GM12878 (cell line): ENCODE measurements around the gene CKB. TPM values are rescaled to one million over a fixed set of nuclear protein-coding genes. Genes with fewer than 3 reads are reported as not detected.

Experiments
- ATAC-seq: fragments of 200-7000 bp; cut with Tn5 transposase; 3 replicates; pipeline ENCODE4 v1.9.1; 2020; ENCODE audit warnings: mild to moderate bottlenecking, moderate library complexity
- BruUV-seq: library from RNA; stranded (reverse); fragments of 400-500 nt; replicated peaks from 2 replicates; lab custom pipeline; 2021; lab: Mats Ljungman, UMichigan
- CTCF ChIA-PET: fragments of 300-600 bp; sonication (Branson Sonifier 250); formaldehyde crosslinking; extraction: SDS; loops from one replicate; lab custom pipeline; 2021; ENCODE audit warnings: inconsistent platforms; lab: Yijun Ruan, JAX
- POLR2A ChIA-PET: fragments of 350-600 bp; formaldehyde crosslinking; extraction: SDS; loops from one replicate; lab custom pipeline; 2021; ENCODE audit warnings: inconsistent platforms; lab: Charles Lee
- RAD21 ChIA-PET: fragments of 300-600 bp; sonication (Branson Sonifier 250); formaldehyde crosslinking; loops from one replicate; lab custom pipeline; 2023; ENCODE audit warnings: antibody characterized with exemption; ENCODE audit not compliant: unreplicated experiment; lab: Charles Lee
- SMC1A ChIA-PET: fragments of 300-600 bp; sonication (Branson Sonifier 250); formaldehyde crosslinking; loops from one replicate; lab custom pipeline; 2023; ENCODE audit not compliant: unreplicated experiment, uncharacterized antibody; lab: Charles Lee
- DNase-seq: peaks from one replicate; pipeline ENCODE4 v3.0.0-alpha.2; 2011; ENCODE audit warnings: low read depth, low spot score
- FAIRE-seq: peaks from 3 replicates; lab custom pipeline; 2011; peaks lifted over from hg19 to GRCh38; lab: Jason Lieb, UNC
- H2AFZ ChIP-seq: 2 replicates; pipeline ENCODE4 v1.6.0; 2011; ENCODE audit warnings: low read depth, low read length, control low read depth; ENCODE audit not compliant: control insufficient read depth
- H3K27ac ChIP-seq: 2 replicates; pipeline ENCODE4 v1.5.1; 2011; ENCODE audit warnings: control low read depth; ENCODE audit not compliant: control insufficient read depth, insufficient read depth
- H3K27me3 ChIP-seq, 2 experiments: replicated peaks in 1 of 2; 2 replicates each; pipeline versions ENCODE4 v1.6.0 to v1.6.1; 2011; ENCODE audit warnings: low read length in 1 of 2; ENCODE audit not compliant: control insufficient read depth in 2 of 2, insufficient read depth in 2 of 2
- H3K36me3 ChIP-seq, 2 experiments: 2 replicates each; pipeline ENCODE4 v1.5.1; 2011; ENCODE audit warnings: low read length in 1 of 2; ENCODE audit not compliant: control insufficient read depth in 2 of 2, insufficient read depth in 2 of 2
- H3K4me1 ChIP-seq: 2 replicates; pipeline ENCODE4 v1.6.1; 2011; ENCODE audit warnings: mild to moderate bottlenecking, low read length, moderate library complexity, mixed read lengths; ENCODE audit not compliant: control insufficient read depth, insufficient read depth
- H3K4me2 ChIP-seq: 2 replicates; pipeline ENCODE4 v1.6.0; 2011; ENCODE audit warnings: control low read depth; ENCODE audit not compliant: control insufficient read depth, insufficient read depth
- H3K4me3 ChIP-seq: fragments of 200-600 bp; sonication (generic); 2 replicates; pipeline ENCODE4 v1.5.1; 2016
- H3K79me2 ChIP-seq: 2 replicates; pipeline ENCODE4 v1.6.0; 2011; ENCODE audit warnings: low read length; ENCODE audit not compliant: control insufficient read depth, insufficient read depth
- H3K9ac ChIP-seq: 2 replicates; pipeline ENCODE4 v1.8.0; 2011; ENCODE audit warnings: low read length, control low read depth, mixed read lengths; ENCODE audit not compliant: control insufficient read depth, insufficient read depth
- H3K9me3 ChIP-seq: replicated peaks from 3 replicates; pipeline ENCODE4 v1.5.1; 2011; ENCODE audit warnings: mild to moderate bottlenecking, low read length; ENCODE audit not compliant: control insufficient read depth, insufficient read depth
- H4K20me1 ChIP-seq: 2 replicates; pipeline ENCODE4 v1.6.0; 2011; ENCODE audit not compliant: control insufficient read depth, insufficient read depth
- HDAC2 ChIP-seq: fragments of 200-600 bp; sonication (generic); IDR thresholded peaks from 2 replicates; pipeline ENCODE4 v1.6.1; 2017
- SUZ12 ChIP-seq: fragments of 200-600 bp; sonication (generic); IDR thresholded peaks from one replicate; pipeline ENCODE4 v1.6.1; 2018; ENCODE audit warnings: antibody characterized with exemption, mild to moderate bottlenecking; ENCODE audit not compliant: unreplicated experiment
- TBL1XR1 ChIP-seq: IDR thresholded peaks from 2 replicates; pipeline ENCODE4 v1.6.1; 2012; ENCODE audit warnings: low read depth, low read length, improper control_type of control experiment
- TCF3 ChIP-seq: IDR thresholded peaks from 2 replicates; pipeline ENCODE4 v1.6.1; 2012; ENCODE audit warnings: low read depth, mild to moderate bottlenecking, low read length, borderline replicate concordance; ENCODE audit not compliant: insufficient read depth
- WGBS: methylation state at CpG from one replicate; pipeline ENCODE4 v1.1.6; 2016; ENCODE audit warnings: low lambda C conversion rate; ENCODE audit not compliant: insufficient replicate concordance, insufficient coverage; ENCODE audit errors: missing lambda C conversion rate; 5-methylcytosine and 5-hydroxymethylcytosine counted together
- in situ Hi-C: fragments of 300-500 bp; cut with MboI; formaldehyde crosslinking; loops from 9 replicates; pipeline ENCODE4 v1.14.3; 2018; ENCODE audit warnings: mixed read lengths
- intact Hi-C: fragments of 100-400 bp; cut with micrococcal nuclease; formaldehyde crosslinking; loops from one replicate; pipeline ENCODE4 v1.14.2; 2022; ENCODE audit not compliant: unreplicated experiment
- polyA plus RNA-seq, 11 experiments: library from polyadenylated mRNA; depleted of rRNA in 4 of 11; unstranded in 6 of 11; stranded (reverse) in 5 of 11; fragments of >200 nt; fragmentation: Nextera tagmentation in 4 of 11; fragmentation: Illumina TruSeq in 1 of 11; extraction: Ambion mirVana in 4 of 11; extraction: Trizol in 1 of 11; gene quantifications; 1 replicate in 1 of 11; 2 replicates in 10 of 11; pipeline versions ENCODE4 v1.2.1 to v1.2.3, GENCODE V29; 2011 to 2016; ENCODE audit warnings: inconsistent platforms in 2 of 11, missing spikeins in 2 of 11, low read depth in 1 of 11
- total RNA-seq, 4 experiments: library from RNA; depleted of rRNA in 3 of 4; stranded (reverse); fragments of >200 nt in 3 of 4; fragmentation: Illumina TruSeq in 1 of 4; extraction: Trizol in 1 of 4; gene quantifications; 2 replicates each; pipeline versions ENCODE4 v1.2.1 to v1.2.3, GENCODE V29; 2013 to 2021
- TF ChIP-seq, protein P1 (sequence below): fragments of 450-650 bp; formaldehyde crosslinking; IDR thresholded peaks from 2 replicates; pipeline ENCODE4 v1.4.0; 2020; ENCODE audit warnings: mild to moderate bottlenecking, moderate library complexity

CKB gene
- total and polyA plus RNA-seq, 10 of the 15 experiments (the other 5 are each of a cell fraction or from before 2014, with no cell fraction given): 0.40 to 6.1 (median 2.3) TPM

DNA sequence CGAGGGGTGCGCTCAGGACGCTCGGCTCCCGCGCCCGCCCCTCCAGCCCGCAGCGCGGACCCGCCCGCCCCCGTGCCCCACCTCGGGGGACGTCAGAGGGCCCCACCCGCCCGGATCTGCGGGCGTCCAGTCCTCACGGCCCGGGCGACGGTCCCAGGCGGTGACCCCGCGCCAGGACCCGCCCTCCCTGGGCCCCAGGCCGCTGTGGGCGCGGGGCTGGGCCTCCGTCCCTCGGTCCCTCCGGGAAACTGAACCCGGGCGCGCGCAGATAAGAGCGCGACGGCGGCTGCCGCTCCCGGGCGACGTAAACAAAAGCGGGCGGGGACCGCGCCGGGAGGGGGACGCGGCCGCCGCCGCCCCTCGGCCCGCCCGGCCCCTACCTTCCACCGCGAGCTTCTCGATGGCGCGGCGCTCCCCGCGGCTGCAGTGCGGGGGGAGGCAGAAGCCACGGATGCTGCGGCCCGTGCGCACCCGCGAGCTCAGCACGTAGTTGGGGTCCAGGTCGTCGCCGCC, 1.1 kb downstream of the CKB start:
- Histone ChIP-seq H3K4me3 (peak overlapping the region; percentile 66), H3K4me1 (peaks cover 26% of the 10 kb centered on the region), H3K79me2 (no peaks in the 10 kb centered on the region), H3K27me3 (peaks cover 2% of the 10 kb centered on the region in 2 experiments; a peak in 2 of 4 replicates), H2AFZ (peak overlapping the region; percentile 62), H3K36me3 (no peaks in the 10 kb centered on the region), H3K9ac (no peak overlapping the region), H3K4me2 (peak overlapping the region; percentile 97), H3K9me3 (no peaks in the 10 kb centered on the region; the same call in 2 of the 3 replicates), H3K27ac (no peak overlapping the region), H4K20me1 (no peaks in the 10 kb centered on the region)
- 3% methylated on average over 6 of the region's 77 CpGs for WGBS
- CTCF ChIA-PET: interaction anchor here (1.0 to 6.5 kb wide), 5 partner anchors 8 to 41 kb away, joined by 3 to 53 read pairs (median 4); partner anchors contain the start of genes BAG5 and TRMT61A
- FAIRE-seq: no peak
- RAD21 ChIA-PET: interaction anchor here (1.4 kb wide), 2 partner anchors 26 to 30 kb away, joined by 5 to 7 read pairs; no protein-coding TSS in a partner anchor
- DNase-seq: no peak
- intact Hi-C loops (no loop called here), in situ Hi-C loops (no loop called here)
- BruUV-seq: no TSS peak
- POLR2A ChIA-PET: interaction anchor here (0.6 to 0.8 kb wide), 2 partner anchors 33 to 120 kb away, joined by 4 to 5 read pairs; no protein-coding TSS in a partner anchor
- TF ChIP-seq SUZ12 (peak; percentile 61), HDAC2 (no peak), TBL1XR1 (no peak), TCF3 (no peak)
- TF ChIP-seq, protein P1, sequence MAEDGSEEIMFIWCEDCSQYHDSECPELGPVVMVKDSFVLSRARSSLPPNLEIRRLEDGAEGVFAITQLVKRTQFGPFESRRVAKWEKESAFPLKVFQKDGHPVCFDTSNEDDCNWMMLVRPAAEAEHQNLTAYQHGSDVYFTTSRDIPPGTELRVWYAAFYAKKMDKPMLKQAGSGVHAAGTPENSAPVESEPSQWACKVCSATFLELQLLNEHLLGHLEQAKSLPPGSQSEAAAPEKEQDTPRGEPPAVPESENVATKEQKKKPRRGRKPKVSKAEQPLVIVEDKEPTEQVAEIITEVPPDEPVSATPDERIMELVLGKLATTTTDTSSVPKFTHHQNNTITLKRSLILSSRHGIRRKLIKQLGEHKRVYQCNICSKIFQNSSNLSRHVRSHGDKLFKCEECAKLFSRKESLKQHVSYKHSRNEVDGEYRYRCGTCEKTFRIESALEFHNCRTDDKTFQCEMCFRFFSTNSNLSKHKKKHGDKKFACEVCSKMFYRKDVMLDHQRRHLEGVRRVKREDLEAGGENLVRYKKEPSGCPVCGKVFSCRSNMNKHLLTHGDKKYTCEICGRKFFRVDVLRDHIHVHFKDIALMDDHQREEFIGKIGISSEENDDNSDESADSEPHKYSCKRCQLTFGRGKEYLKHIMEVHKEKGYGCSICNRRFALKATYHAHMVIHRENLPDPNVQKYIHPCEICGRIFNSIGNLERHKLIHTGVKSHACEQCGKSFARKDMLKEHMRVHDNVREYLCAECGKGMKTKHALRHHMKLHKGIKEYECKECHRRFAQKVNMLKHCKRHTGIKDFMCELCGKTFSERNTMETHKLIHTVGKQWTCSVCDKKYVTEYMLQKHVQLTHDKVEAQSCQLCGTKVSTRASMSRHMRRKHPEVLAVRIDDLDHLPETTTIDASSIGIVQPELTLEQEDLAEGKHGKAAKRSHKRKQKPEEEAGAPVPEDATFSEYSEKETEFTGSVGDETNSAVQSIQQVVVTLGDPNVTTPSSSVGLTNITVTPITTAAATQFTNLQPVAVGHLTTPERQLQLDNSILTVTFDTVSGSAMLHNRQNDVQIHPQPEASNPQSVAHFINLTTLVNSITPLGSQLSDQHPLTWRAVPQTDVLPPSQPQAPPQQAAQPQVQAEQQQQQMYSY (CRISPR knock-in tag): no peak
- SMC1A ChIA-PET: interaction anchor here (1.6 kb wide), 1 partner anchor 22 kb away, joined by 5 read pairs; no protein-coding TSS in a partner anchor
- peak; percentile 10 for ATAC-seq
